CD4-positive, CD25-positive, alpha-beta regulatory T cell (primary cell): ENCODE results near the gene POLQ. TPM values are rescaled to one million over a fixed set of nuclear protein-coding genes. Genes with fewer than 3 reads are reported as not detected.
A peak's percentile ranks its signal among the peaks of the same experiment; 100 is the strongest.

Experiments
- ATAC-seq, 2 donors: fragments of 150-1000 bp; cut with Tn5 transposase; one replicate each; pipeline ENCODE4 v1.10.0; 2021; ENCODE audit warnings: low read depth in 2 of 2, moderate number of reproducible peaks in 2 of 2, moderate library complexity in 1 of 2
- DNase-seq, 3 donors: peaks; one replicate each; pipeline versions ENCODE4 v3.0.0 to v3.0.0-alpha.2; 2012 to 2022; ENCODE audit warnings: mixed read lengths in 1 of 3
- H3K27ac ChIP-seq: one replicate; pipeline ENCODE4 v1.7.0; 2013; ENCODE audit warnings: mild to moderate bottlenecking, low read length; ENCODE audit not compliant: insufficient read depth, poor library complexity, severe bottlenecking
- H3K27me3 ChIP-seq: one replicate; pipeline ENCODE4 v1.7.0; 2013; ENCODE audit warnings: low read length; ENCODE audit not compliant: control insufficient read depth, insufficient read depth
- H3K36me3 ChIP-seq: one replicate; pipeline ENCODE4 v1.7.0; 2013; ENCODE audit warnings: mild to moderate bottlenecking, low read length, moderate library complexity; ENCODE audit not compliant: control insufficient read depth, insufficient read depth
- H3K4me1 ChIP-seq: 2 replicates; pipeline ENCODE4 v1.7.0; 2013; ENCODE audit warnings: mild to moderate bottlenecking, low read length; ENCODE audit not compliant: insufficient read depth, control insufficient read depth, poor library complexity, severe bottlenecking
- H3K4me3 ChIP-seq: one replicate; pipeline ENCODE4 v1.7.0; 2013; ENCODE audit warnings: low read depth, mild to moderate bottlenecking, low read length, moderate library complexity
- H3K9me3 ChIP-seq, 2 experiments: 1 replicate in 1 of 2; 2 replicates in 1 of 2; pipeline ENCODE4 v1.7.0; 2013; ENCODE audit warnings: low read length in 2 of 2, mild to moderate bottlenecking in 1 of 2, moderate library complexity in 1 of 2; ENCODE audit not compliant: control insufficient read depth in 2 of 2
- H3K27ac Mint-ChIP-seq, 3 donors: one replicate each; pipeline ENCODE4 v1.8.0; 2020 to 2022; ENCODE audit warnings: mild to moderate bottlenecking in 3 of 3, mixed read lengths in 3 of 3, moderate library complexity in 2 of 3
- H3K27me3 Mint-ChIP-seq: one replicate; pipeline ENCODE4 v1.8.0; 2022; ENCODE audit warnings: mild to moderate bottlenecking, mixed read lengths
- H3K36me3 Mint-ChIP-seq: one replicate; pipeline ENCODE4 v1.8.0; 2020; ENCODE audit warnings: mixed read lengths
- H3K4me1 Mint-ChIP-seq, 4 donors: one replicate each; pipeline ENCODE4 v1.8.0; 2020 to 2022; ENCODE audit warnings: mixed read lengths in 4 of 4, mild to moderate bottlenecking in 1 of 4
- H3K4me3 Mint-ChIP-seq, 4 donors: one replicate each; pipeline ENCODE4 v1.8.0; 2020 to 2022; ENCODE audit warnings: mild to moderate bottlenecking in 4 of 4, mixed read lengths in 4 of 4, moderate library complexity in 3 of 4
- H3K9me3 Mint-ChIP-seq, 7 donors: one replicate each; pipeline ENCODE4 v1.8.0; 2020 to 2022; ENCODE audit warnings: mixed read lengths in 7 of 7, mild to moderate bottlenecking in 3 of 7, moderate library complexity in 2 of 7
- polyA plus RNA-seq, 4 donors: library from polyadenylated mRNA; unstranded; fragments of 300-500 nt; fragmentation: Illumina TruSeq; gene quantifications; one replicate each; pipeline ENCODE4 v1.2.3, GENCODE V29; 2021
- total RNA-seq: library from RNA; stranded (reverse); gene quantifications from one replicate; pipeline ENCODE4 v1.2.3, GENCODE V29; 2022

The POLQ gene
- total and polyA plus RNA-seq, 5 donors from 2014 or later, result 0.10 to 0.72 (median 0.36) TPM

GRCh38 chr3:121531269-121531668 is 14.5 kb downstream of the POLQ start:
- H3K4me1 Mint-ChIP-seq, result peaks cover 0 to 13% (median 5%) of the 10 kb centered on the region in 4 donors
- no peak for ATAC-seq
- peak overlapping the region in 1 of 3 donors; percentile 52 for H3K27ac Mint-ChIP-seq

GRCh38 chr3:121529308-121529707 is 16.5 kb downstream of the POLQ start:
- Mint-ChIP-seq H3K4me1 (peaks cover 0 to 8% (median 4%) of the 10 kb centered on the region in 4 donors), H3K4me3 (no peak overlapping the region), H3K9me3 (no peaks in the 10 kb centered on the region), H3K27ac (no peak overlapping the region), H3K27me3 (no peaks in the 10 kb centered on the region), H3K36me3 (no peaks in the 10 kb centered on the region)
- Histone ChIP-seq H3K27ac (no peak overlapping the region), H3K9me3 (no peaks in the 10 kb centered on the region), H3K27me3 (no peaks in the 10 kb centered on the region), H3K4me1 (no peaks in the 10 kb centered on the region), H3K36me3 (no peaks in the 10 kb centered on the region), H3K4me3 (no peak overlapping the region)
- DNase-seq, result peak in 1 of 3 donors; percentile 15
- ATAC-seq, result no peak

More at GRCh38 chr3:121531269-121531668, 14.5 kb downstream of the POLQ start:
- H3K9me3 ChIP-seq, result no peaks in the 10 kb centered on the region
- H3K27ac ChIP-seq, result no peak overlapping the region
- no peaks in the 10 kb centered on the region for H3K36me3 ChIP-seq
- H3K4me1 ChIP-seq, result no peaks in the 10 kb centered on the region
- Mint-ChIP-seq H3K4me3 (no peak overlapping the region), H3K36me3 (no peaks in the 10 kb centered on the region), H3K9me3 (no peaks in the 10 kb centered on the region), H3K27me3 (no peaks in the 10 kb centered on the region)
- no peaks in the 10 kb centered on the region for H3K27me3 ChIP-seq
- no peak overlapping the region for H3K4me3 ChIP-seq
- DNase-seq, result peak in 1 of 3 donors; percentile 13

- peaks cover 5 to 16% of the 10 kb centered on the region in 2 experiments for H3K9me3 ChIP-seq
- no peak for ATAC-seq
Measured at GRCh38 chr3:121520510-121520909, 25.3 kb downstream of the POLQ start.

GRCh38 chr3:121517953-121518655 is 27.7 kb downstream of the POLQ start:
- H3K27me3 Mint-ChIP-seq, result no peaks in the 10 kb centered on the region
- H3K27ac ChIP-seq, result no peak overlapping the region
- H3K36me3 Mint-ChIP-seq, result peaks cover 14% of the 10 kb centered on the region
- ATAC-seq (no peak), DNase-seq (no peak)
- H3K27me3 ChIP-seq, result no peaks in the 10 kb centered on the region
- no peak overlapping the region for H3K4me3 ChIP-seq
- H3K36me3 ChIP-seq, result no peaks in the 10 kb centered on the region
- no peaks in the 10 kb centered on the region for H3K4me1 ChIP-seq
- peaks cover 0 to 23% (median 3%) of the 10 kb centered on the region in 7 donors for H3K9me3 Mint-ChIP-seq
- H3K4me3 Mint-ChIP-seq, result no peak overlapping the region
- H3K4me1 Mint-ChIP-seq, result no peaks in the 10 kb centered on the region
- no peak overlapping the region for H3K27ac Mint-ChIP-seq
- peaks cover 9 to 28% of the 10 kb centered on the region in 2 experiments for H3K9me3 ChIP-seq

More at GRCh38 chr3:121520510-121520909, 25.3 kb downstream of the POLQ start:
- no peak overlapping the region for H3K4me3 ChIP-seq
- no peak overlapping the region for H3K4me3 Mint-ChIP-seq
- no peaks in the 10 kb centered on the region for H3K27me3 Mint-ChIP-seq
- H3K27ac ChIP-seq, result no peak overlapping the region
- peaks cover 14% of the 10 kb centered on the region for H3K36me3 Mint-ChIP-seq
- peak overlapping the region in 1 of 3 donors; percentile 24 for H3K27ac Mint-ChIP-seq
- no peaks in the 10 kb centered on the region for H3K4me1 ChIP-seq
- no peaks in the 10 kb centered on the region for H3K36me3 ChIP-seq
- peaks cover 0 to 16% (median 3%) of the 10 kb centered on the region in 7 donors for H3K9me3 Mint-ChIP-seq
- no peaks in the 10 kb centered on the region for H3K4me1 Mint-ChIP-seq
- H3K27me3 ChIP-seq, result no peaks in the 10 kb centered on the region
- no peak for DNase-seq

GRCh38 chr3:121515862-121516261 is 29.9 kb downstream of the POLQ start:
- Mint-ChIP-seq H3K27me3 (no peaks in the 10 kb centered on the region), H3K9me3 (peaks cover 0 to 25% (median 3%) of the 10 kb centered on the region in 7 donors), H3K27ac (no peak overlapping the region), H3K36me3 (peaks cover 14% of the 10 kb centered on the region), H3K4me1 (peaks cover 0 to 7% (median 0%) of the 10 kb centered on the region in 4 donors), H3K4me3 (no peak overlapping the region)
- peaks cover 9 to 28% of the 10 kb centered on the region in 2 experiments for H3K9me3 ChIP-seq
- no peak for ATAC-seq
- H3K36me3 ChIP-seq, result no peaks in the 10 kb centered on the region
- no peaks in the 10 kb centered on the region for H3K4me1 ChIP-seq
- no peak for DNase-seq
- no peak overlapping the region for H3K27ac ChIP-seq
- H3K27me3 ChIP-seq, result no peaks in the 10 kb centered on the region
- no peak overlapping the region for H3K4me3 ChIP-seq

- Mint-ChIP-seq H3K27ac (no peak overlapping the region), H3K4me1 (peaks cover 0 to 7% (median 0%) of the 10 kb centered on the region in 4 donors), H3K27me3 (no peaks in the 10 kb centered on the region), H3K4me3 (no peak overlapping the region), H3K9me3 (peaks cover 0 to 25% (median 3%) of the 10 kb centered on the region in 7 donors), H3K36me3 (peaks cover 14% of the 10 kb centered on the region)
- Histone ChIP-seq H3K36me3 (no peaks in the 10 kb centered on the region), H3K4me3 (no peak overlapping the region), H3K9me3 (peaks cover 9 to 28% of the 10 kb centered on the region in 2 experiments), H3K4me1 (no peaks in the 10 kb centered on the region), H3K27me3 (no peaks in the 10 kb centered on the region), H3K27ac (no peak overlapping the region)
- no peak for DNase-seq
- ATAC-seq, result no peak
Measured at GRCh38 chr3:121515313-121515712, 30.5 kb downstream of the POLQ start.

- Mint-ChIP-seq H3K27ac (peak overlapping the region in 1 of 3 donors; percentile 45), H3K9me3 (peaks cover 0 to 25% (median 3%) of the 10 kb centered on the region in 7 donors), H3K4me1 (peaks cover 0 to 7% (median 0%) of the 10 kb centered on the region in 4 donors), H3K27me3 (no peaks in the 10 kb centered on the region), H3K4me3 (no peak overlapping the region), H3K36me3 (peaks cover 12% of the 10 kb centered on the region)
- H3K9me3 ChIP-seq, result peaks cover 9 to 28% of the 10 kb centered on the region in 2 experiments
- ATAC-seq (no peak), DNase-seq (no peak)
- H3K4me1 ChIP-seq, result no peaks in the 10 kb centered on the region
- no peaks in the 10 kb centered on the region for H3K36me3 ChIP-seq
- H3K4me3 ChIP-seq, result no peak overlapping the region
- no peaks in the 10 kb centered on the region for H3K27me3 ChIP-seq
- H3K27ac ChIP-seq, result no peak overlapping the region
Measured at GRCh38 chr3:121514496-121514895, 31.3 kb downstream of the POLQ start.

GRCh38 chr3:121508389-121508788 is 37.4 kb downstream of the POLQ start:
- H3K27ac ChIP-seq, result no peak overlapping the region
- H3K27me3 ChIP-seq, result no peaks in the 10 kb centered on the region
- ATAC-seq, result no peak
- no peaks in the 10 kb centered on the region for H3K4me1 ChIP-seq
- Mint-ChIP-seq H3K27ac (no peak overlapping the region), H3K9me3 (peaks cover 0 to 2% (median 0%) of the 10 kb centered on the region in 7 donors), H3K4me1 (peaks cover 4 to 7% (median 6%) of the 10 kb centered on the region in 4 donors), H3K27me3 (no peaks in the 10 kb centered on the region), H3K4me3 (no peak overlapping the region), H3K36me3 (no peaks in the 10 kb centered on the region)
- no peaks in the 10 kb centered on the region for H3K36me3 ChIP-seq
- H3K4me3 ChIP-seq, result no peak overlapping the region
- DNase-seq, result no peak
- no peaks in the 10 kb centered on the region for H3K9me3 ChIP-seq
